Activated T-cell treated with anti-CD3 and anti-CD28 coated beads, Interleukin-2, amount 50 U/mL, for 24 hours (primary cell): Measurements from ENCODE around the gene YPEL2.

ENCODE experiments used
- DNase-seq: peaks from one replicate; pipeline ENCODE4 v3.0.0-alpha.2; 2020
- H3K27ac Mint-ChIP-seq: 2 replicates; pipeline ENCODE4 v1.8.0; 2020; ENCODE audit warnings: mild to moderate bottlenecking, mixed read lengths
- H3K27me3 Mint-ChIP-seq: 2 replicates; pipeline ENCODE4 v1.8.0; 2020; ENCODE audit warnings: mixed read lengths
- H3K36me3 Mint-ChIP-seq: 2 replicates; pipeline ENCODE4 v1.8.0; 2020; ENCODE audit warnings: low read depth, mixed read lengths
- H3K4me1 Mint-ChIP-seq: 2 replicates; pipeline ENCODE4 v1.8.0; 2020; ENCODE audit warnings: low read depth, mixed read lengths
- H3K4me3 Mint-ChIP-seq: 2 replicates; pipeline ENCODE4 v1.8.0; 2020; ENCODE audit warnings: mild to moderate bottlenecking, moderate library complexity, mixed read lengths
- H3K9me3 Mint-ChIP-seq: 2 replicates; pipeline ENCODE4 v1.8.0; 2020; ENCODE audit warnings: mixed read lengths

Gene YPEL2

DNA sequence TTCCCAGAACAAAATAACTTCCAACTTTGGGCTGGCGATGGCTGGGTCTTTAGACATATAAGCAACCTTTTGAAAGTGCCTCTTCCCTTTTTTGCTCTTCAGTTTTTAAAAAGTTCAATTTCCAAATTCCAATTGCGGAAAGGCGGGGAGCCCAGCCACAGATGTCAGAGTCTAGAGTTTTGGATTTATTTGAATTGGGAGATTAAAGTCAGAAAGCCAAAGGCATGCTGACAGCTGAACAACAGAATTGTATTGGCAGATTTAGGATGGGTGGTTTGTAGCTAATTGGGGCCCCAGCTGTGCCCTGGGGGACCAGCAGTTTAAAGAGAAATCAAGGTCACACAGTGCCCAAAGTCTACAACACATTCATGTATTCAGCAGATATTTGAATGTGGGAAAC is 10.5 kb downstream of the YPEL2 start:
- Mint-ChIP-seq H3K27ac (peak overlapping the region; percentile 94), H3K36me3 (no peaks in the 10 kb centered on the region), H3K4me3 (no peak overlapping the region), H3K27me3 (no peaks in the 10 kb centered on the region), H3K4me1 (peaks cover 69% of the 10 kb centered on the region), H3K9me3 (no peaks in the 10 kb centered on the region)
- DNase-seq, result no peak

DNA sequence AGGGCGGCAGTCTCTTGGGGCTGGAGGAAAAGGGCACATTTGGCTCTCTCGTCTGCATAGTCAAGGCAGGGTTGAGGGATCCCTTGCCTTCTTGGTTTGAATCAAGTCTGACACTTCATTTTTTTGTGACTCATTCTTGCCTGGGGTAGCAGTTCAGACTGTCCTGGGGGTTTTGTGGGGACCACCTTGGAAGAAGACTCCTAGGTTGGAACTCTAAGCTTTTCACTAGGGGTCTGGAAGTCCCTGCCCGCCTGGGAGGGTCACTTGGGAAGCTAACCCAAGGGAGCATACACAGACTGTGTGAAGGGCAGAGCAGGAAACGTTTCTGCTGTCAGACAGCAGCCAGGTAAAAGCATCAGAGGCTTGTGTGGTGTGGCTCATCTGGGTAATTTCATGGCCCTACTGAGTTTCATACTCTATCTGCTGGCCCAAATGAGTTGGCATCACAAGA is 11.3 kb downstream of the YPEL2 start:
- H3K36me3 Mint-ChIP-seq, result no peaks in the 10 kb centered on the region
- peak overlapping the region; percentile 94 for H3K27ac Mint-ChIP-seq
- H3K4me3 Mint-ChIP-seq, result peak overlapping the region; percentile 28
- peaks cover 70% of the 10 kb centered on the region for H3K4me1 Mint-ChIP-seq
- no peaks in the 10 kb centered on the region for H3K27me3 Mint-ChIP-seq
- peak; percentile 74 for DNase-seq
- H3K9me3 Mint-ChIP-seq, result no peaks in the 10 kb centered on the region

DNA sequence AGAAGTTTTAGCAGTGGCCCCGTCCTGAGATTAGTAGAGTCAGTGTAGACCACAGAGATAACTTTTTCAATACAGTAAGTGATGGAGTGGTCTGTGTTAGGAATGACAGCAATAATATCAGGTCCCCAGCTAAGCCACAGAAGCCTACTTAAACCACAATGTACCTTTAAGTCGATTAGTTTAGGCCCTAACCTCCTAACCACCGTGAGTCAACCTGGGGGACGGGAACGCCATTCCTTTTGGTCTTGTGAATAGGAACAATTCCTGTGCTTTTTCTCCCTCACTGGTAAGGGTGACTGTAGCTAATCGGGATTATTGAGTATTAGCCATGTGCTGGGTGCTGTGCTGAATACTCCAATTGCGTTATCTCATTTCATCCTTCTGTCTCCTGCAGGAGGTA is 14.0 kb downstream of the YPEL2 start:
- Mint-ChIP-seq H3K4me1 (peaks cover 68% of the 10 kb centered on the region), H3K4me3 (no peak overlapping the region), H3K27ac (no peak overlapping the region), H3K36me3 (no peaks in the 10 kb centered on the region), H3K27me3 (no peaks in the 10 kb centered on the region), H3K9me3 (no peaks in the 10 kb centered on the region)
- DNase-seq, result no peak

DNA sequence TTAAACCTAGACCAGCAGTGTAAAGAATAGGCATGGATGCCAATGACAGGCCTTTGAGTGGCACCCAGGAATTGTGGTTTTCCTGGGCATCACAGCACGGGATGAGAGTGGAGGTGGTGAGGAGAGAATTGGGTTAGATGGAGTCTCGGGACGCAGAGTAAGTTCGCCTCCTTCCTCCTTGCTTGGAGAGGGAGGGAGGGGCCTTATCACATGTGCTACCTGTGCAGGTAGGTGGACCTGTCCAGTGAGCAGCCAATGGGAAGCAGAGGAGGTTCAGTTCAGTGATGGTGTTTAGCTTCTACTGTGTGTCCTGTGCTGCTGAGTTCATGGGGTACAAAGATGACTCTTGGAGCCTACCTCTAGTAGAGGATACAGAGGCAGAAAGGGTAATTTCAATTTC is 14.9 kb downstream of the YPEL2 start:
- Mint-ChIP-seq H3K4me1 (peaks cover 72% of the 10 kb centered on the region), H3K36me3 (no peaks in the 10 kb centered on the region), H3K9me3 (no peaks in the 10 kb centered on the region), H3K27ac (no peak overlapping the region), H3K27me3 (no peaks in the 10 kb centered on the region), H3K4me3 (no peak overlapping the region)
- no peak for DNase-seq

DNA sequence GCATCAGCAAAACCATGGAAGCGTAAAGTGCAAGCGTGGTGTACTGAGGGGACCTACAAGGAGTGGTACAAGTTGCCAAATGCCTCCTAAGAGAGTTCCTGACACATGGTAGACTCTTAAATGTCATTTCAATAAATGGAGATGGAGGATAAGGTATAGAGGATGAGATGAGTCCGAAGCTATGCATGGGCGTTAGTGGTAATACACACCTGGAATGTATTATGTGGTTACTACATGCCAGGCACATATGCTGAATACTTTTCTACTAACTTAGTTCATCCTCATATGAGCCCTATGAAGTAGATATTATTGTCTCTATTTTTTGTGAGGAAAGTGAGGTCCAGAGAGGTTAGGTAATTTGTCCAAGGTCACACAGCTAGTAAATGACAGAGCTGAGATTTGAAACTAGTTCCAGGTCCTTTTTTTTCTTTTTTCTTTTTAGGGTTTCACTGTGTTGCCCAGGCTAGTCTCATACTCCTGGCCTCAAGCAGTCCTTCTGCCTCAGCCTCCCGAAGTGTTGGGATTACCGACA is 15.5 kb downstream of the YPEL2 start:
- no peaks in the 10 kb centered on the region for H3K9me3 Mint-ChIP-seq
- H3K27me3 Mint-ChIP-seq, result no peaks in the 10 kb centered on the region
- H3K4me3 Mint-ChIP-seq, result no peak overlapping the region
- no peaks in the 10 kb centered on the region for H3K36me3 Mint-ChIP-seq
- DNase-seq, result no peak
- H3K4me1 Mint-ChIP-seq, result peaks cover 73% of the 10 kb centered on the region
- H3K27ac Mint-ChIP-seq, result no peak overlapping the region

DNA sequence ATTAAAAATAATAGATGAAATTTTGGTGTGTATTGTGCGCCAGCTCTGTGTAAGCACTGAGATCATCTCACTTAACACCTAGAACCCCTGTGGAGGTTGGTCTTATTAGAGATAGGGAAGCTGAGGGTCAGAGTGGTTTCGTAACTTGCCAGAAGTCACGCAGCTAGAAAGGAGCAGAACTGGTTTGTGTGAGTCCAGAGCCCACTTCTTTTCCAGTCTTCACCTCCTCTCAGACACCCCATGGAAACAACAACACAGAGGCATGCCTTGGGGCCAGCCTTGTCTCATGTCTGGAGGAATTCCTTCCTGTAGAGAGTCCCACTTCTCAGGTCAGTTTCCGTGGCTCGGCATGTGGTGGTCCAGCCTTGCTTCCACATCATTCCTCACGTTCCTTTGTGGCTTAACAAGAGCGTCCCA is 16.5 kb downstream of the YPEL2 start:
- H3K4me3 Mint-ChIP-seq, result no peak overlapping the region
- peaks cover 73% of the 10 kb centered on the region for H3K4me1 Mint-ChIP-seq
- H3K27me3 Mint-ChIP-seq, result no peaks in the 10 kb centered on the region
- H3K9me3 Mint-ChIP-seq, result no peaks in the 10 kb centered on the region
- no peaks in the 10 kb centered on the region for H3K36me3 Mint-ChIP-seq
- no peak for DNase-seq
- no peak overlapping the region for H3K27ac Mint-ChIP-seq

DNA sequence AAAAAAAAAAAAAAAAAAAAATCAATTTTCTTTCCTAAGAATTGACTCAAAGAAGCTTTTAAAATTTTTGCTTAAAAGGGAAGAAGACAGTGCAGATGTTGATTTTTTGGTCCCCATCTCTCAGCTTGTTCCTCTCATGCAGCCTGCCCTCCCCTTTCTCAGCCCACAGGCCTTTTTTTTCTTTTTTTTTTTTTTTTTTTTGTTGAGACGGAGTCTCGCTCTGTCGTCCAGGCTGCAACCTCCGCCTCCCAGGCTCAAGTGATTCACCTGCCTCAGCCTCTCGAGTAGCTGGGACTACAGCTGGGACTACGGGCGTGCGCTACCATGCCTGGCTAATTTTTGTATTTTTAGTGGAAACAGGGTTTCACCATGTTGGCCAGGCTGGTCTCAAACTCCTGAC is 17.7 kb downstream of the YPEL2 start:
- Mint-ChIP-seq H3K4me3 (no peak overlapping the region), H3K27me3 (no peaks in the 10 kb centered on the region), H3K27ac (no peak overlapping the region), H3K36me3 (peaks cover 9% of the 10 kb centered on the region), H3K9me3 (no peaks in the 10 kb centered on the region), H3K4me1 (peaks cover 73% of the 10 kb centered on the region)
- no peak for DNase-seq

DNA sequence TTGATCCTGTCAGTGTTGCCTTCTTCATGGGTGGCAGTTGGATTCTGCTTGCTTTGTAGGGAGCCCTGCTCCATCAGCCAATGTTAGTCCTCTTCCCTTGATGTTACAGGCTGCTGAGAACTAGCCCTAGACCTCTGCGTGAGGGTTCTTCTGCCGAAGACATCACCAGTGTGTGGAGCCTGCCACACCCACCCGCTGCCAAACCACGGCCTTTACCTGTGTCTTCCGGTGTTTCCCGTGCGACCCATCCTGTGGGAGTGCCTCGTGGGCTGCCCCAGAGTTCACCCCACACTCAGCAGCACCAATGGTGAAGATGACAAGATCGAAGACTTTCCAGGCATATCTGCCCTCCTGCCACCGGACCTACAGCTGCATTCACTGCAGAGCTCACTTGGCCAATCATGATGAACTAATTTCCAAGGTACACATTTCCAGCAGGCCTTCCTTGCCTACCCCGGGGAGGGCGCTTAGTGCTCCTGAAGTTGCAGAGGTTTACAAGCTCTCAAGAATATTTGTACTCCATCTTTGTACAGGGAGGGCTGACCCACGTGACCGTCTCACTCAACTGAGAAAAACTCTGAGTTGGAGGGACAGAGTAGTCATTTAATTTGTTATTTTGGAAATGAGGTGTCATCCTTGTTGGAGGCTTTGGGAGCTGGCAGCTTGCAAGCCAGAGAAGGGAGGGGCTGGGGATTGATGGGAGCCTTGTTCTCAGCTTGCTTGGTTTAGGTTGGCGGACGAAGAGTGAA is 21.8 kb downstream of the YPEL2 start:
- H3K27ac Mint-ChIP-seq, result peak overlapping the region; percentile 60
- DNase-seq, result no peak
- H3K4me1 Mint-ChIP-seq, result peaks cover 80% of the 10 kb centered on the region
- no peak overlapping the region for H3K4me3 Mint-ChIP-seq
- H3K27me3 Mint-ChIP-seq, result no peaks in the 10 kb centered on the region
- no peaks in the 10 kb centered on the region for H3K9me3 Mint-ChIP-seq
- peaks cover 33% of the 10 kb centered on the region for H3K36me3 Mint-ChIP-seq

DNA sequence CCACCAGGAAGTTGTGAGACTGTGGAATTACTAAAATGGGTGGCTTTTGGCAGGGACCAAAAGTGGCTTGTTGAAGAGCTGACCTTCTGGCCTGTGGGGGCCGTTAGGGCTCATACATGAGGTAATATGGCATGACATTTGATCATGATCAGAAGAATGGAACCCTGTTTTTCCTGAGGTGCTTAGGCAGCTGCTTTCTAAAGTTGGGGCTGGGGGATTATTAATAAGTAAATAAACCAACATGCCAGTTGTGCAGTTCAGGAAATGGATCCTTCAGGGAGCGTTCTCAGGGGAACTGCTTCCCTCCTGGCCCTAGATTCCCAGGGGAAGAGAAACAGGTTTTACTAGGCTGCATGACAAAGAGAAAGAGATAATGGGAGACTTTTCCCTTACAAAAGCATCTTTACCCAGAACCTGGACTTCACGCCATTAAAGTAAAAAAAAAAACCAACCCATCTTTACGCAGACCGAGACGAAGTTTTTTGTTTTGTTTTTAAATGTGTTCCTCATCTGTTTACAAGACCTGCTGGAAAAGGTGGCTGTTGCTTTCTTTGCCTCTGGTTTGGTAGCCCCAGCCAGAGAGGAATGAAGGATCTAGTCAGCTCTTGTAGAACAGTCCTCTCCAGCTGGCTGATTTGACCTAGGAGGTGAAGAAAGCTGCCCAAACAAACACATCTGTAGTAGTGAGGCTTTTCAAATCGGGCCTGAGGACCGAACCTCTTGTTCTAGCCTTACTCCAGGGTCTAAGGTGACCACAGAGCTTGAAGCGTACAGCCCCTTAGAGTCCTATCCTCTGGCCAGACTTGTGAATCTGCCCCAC is 22.7 kb downstream of the YPEL2 start:
- peaks cover 83% of the 10 kb centered on the region for H3K4me1 Mint-ChIP-seq
- DNase-seq, result no peak
- no peak overlapping the region for H3K4me3 Mint-ChIP-seq
- H3K9me3 Mint-ChIP-seq, result no peaks in the 10 kb centered on the region
- no peaks in the 10 kb centered on the region for H3K27me3 Mint-ChIP-seq
- peaks cover 33% of the 10 kb centered on the region for H3K36me3 Mint-ChIP-seq
- H3K27ac Mint-ChIP-seq, result no peak overlapping the region

DNA sequence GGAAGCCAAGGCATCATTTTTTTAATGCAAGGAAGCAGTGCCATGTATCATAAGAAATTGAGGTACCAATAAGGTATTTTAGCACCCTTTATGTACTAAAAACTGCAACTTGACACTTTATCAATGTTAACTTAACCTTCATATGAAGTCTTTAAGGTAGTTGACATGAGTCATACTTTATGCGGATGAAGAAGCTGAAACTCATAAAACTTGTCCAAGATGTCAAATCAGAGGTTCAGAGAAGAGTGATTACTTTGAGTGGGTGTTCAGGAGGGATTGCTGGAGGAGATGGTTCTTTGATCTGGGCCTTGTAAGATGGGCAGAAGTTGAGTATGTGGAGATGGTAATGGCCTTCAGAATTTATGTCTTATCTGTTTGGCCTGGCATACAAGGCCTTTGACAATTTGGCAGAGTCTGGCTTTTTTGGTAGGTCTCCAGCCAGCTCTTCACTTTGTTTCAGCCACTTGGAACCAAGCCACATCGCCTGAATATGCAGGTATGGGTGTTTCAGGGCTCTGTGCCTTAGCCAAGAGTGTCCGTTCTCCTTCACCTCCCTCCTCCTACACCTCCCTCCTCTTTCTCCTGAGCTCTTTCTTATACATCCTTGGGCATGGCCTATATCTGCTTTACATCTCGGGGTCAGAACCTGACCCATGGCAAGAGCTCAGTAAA is 23.7 kb downstream of the YPEL2 start:
- H3K4me1 Mint-ChIP-seq, result peaks cover 87% of the 10 kb centered on the region
- H3K27ac Mint-ChIP-seq, result peak overlapping the region; percentile 33
- H3K4me3 Mint-ChIP-seq, result no peak overlapping the region
- H3K27me3 Mint-ChIP-seq, result no peaks in the 10 kb centered on the region
- no peaks in the 10 kb centered on the region for H3K9me3 Mint-ChIP-seq
- H3K36me3 Mint-ChIP-seq, result peaks cover 33% of the 10 kb centered on the region
- no peak for DNase-seq

DNA sequence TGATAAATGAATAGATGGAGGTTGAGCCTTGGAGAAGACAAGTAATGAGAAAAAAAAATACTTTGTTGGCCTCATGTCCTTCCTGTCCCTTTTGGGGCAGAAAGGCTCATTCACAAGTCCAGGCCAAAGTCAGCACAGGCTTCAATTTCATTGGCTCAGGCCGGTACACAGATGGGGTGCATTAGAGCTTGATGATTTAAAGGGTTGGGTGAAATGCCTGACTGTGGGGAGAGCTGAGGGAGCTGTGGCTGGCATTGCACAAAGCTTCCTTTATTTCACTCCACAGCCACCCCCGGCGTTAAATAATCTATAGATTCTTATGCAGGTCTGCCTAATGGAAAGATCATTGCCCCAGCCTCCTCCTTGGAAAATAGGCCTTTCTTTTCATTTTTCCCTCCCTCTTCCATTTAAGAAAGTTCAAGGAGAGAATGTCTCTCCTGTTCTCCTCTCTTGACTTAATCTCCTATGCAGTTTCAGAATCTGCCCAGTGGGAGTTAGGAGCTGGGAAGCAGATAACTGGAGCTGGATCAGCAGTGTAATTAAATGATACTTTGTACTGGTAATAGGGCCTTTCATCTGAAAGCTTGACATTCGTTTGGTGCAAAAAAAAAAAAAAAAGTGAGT is 24.4 kb downstream of the YPEL2 start:
- Mint-ChIP-seq H3K4me3 (no peak overlapping the region), H3K4me1 (peaks cover 88% of the 10 kb centered on the region), H3K27me3 (no peaks in the 10 kb centered on the region), H3K9me3 (no peaks in the 10 kb centered on the region), H3K36me3 (peaks cover 33% of the 10 kb centered on the region), H3K27ac (peak overlapping the region; percentile 33)
- no peak for DNase-seq

DNA sequence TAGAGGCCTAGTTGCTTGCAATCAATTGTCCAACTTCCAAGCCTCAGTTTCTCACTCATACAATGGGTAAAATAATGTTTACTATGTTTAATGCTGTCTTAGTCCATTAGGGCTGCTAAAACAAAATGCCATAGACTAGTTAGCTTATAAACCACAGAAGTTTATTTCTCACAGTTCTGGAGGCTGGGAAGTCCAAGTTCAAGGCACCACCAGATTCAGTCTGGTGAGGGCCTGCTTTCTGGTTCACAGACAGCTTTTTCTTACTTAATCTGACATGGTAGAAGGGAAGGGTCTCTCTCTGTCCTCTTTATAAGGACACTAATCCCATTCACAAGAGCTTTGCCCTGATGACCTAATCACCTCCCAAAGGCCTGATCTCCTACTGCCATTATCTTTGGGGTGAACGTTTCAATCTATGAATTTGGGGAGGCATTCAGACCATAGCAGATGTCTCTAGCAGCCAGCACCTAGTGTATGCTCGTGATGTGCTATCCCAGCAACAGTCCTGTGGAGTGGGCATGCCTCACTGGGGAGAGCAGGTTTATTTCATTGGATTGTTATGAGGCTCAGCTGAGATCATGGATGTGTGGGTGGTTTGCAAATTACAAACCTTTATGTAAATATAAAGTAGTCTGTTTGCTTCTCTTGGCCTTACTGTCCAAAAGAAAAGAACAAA is 25.2 kb downstream of the YPEL2 start:
- H3K27ac Mint-ChIP-seq, result peak overlapping the region; percentile 9
- peaks cover 33% of the 10 kb centered on the region for H3K36me3 Mint-ChIP-seq
- H3K4me1 Mint-ChIP-seq, result peaks cover 92% of the 10 kb centered on the region
- H3K9me3 Mint-ChIP-seq, result no peaks in the 10 kb centered on the region
- no peaks in the 10 kb centered on the region for H3K27me3 Mint-ChIP-seq
- DNase-seq, result no peak
- H3K4me3 Mint-ChIP-seq, result no peak overlapping the region

DNA sequence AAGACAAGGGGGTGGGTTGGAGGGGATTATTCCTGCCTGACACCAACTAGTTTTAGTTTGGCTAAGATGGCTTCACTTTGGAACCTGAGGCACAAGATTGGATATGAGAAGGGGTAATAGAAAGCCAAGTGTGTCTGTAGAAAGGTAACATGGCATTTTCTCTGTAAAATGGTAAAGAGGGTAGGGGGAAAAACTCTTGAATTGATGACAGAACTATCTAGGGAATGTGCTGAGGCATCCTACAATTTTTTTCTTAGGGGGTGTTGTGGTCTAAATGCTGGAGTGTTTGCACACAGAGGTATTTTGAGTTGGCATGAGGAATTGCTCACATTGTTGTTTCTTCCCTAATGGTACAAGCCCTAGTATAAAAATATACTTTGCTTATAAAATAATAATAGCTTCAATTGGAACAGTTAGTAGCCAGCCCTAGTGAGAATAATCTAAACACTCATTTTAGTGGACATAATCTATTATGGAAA is 25.8 kb downstream of the YPEL2 start:
- Mint-ChIP-seq H3K4me1 (peaks cover 92% of the 10 kb centered on the region), H3K27me3 (no peaks in the 10 kb centered on the region), H3K36me3 (peaks cover 33% of the 10 kb centered on the region), H3K4me3 (no peak overlapping the region), H3K27ac (peak overlapping the region; percentile 7), H3K9me3 (no peaks in the 10 kb centered on the region)
- no peak for DNase-seq

DNA sequence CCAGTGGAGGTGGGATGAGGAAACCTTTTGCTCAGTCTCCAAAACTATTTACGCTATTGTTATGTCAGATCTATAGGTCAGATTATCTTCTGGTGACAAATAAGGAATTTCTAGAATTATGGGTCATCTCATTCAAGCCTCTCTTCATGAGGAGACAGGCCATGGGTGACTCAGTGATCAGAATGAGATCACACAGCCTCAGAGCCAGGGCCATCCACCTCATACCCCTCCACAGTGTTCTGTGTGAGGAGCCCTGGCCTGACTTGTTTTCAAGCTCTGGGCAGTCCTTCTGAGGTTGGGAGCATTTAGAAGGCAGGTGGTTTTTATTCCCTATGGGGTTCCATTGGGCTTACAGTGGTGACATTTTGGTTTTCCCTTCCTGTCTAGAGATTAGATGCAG is 26.5 kb downstream of the YPEL2 start:
- DNase-seq, result no peak
- Mint-ChIP-seq H3K36me3 (peaks cover 33% of the 10 kb centered on the region), H3K9me3 (no peaks in the 10 kb centered on the region), H3K4me1 (peaks cover 91% of the 10 kb centered on the region), H3K27me3 (no peaks in the 10 kb centered on the region), H3K27ac (peak overlapping the region; percentile 70), H3K4me3 (no peak overlapping the region)
